Measurements from ENCODE around the gene BCO2.
"Not testable (repeated sequence)": the region's sequence is repeated elsewhere in the genome, so short reads cannot be mapped to it uniquely, and the experiment has no call there.

Gene BCO2, protein sequence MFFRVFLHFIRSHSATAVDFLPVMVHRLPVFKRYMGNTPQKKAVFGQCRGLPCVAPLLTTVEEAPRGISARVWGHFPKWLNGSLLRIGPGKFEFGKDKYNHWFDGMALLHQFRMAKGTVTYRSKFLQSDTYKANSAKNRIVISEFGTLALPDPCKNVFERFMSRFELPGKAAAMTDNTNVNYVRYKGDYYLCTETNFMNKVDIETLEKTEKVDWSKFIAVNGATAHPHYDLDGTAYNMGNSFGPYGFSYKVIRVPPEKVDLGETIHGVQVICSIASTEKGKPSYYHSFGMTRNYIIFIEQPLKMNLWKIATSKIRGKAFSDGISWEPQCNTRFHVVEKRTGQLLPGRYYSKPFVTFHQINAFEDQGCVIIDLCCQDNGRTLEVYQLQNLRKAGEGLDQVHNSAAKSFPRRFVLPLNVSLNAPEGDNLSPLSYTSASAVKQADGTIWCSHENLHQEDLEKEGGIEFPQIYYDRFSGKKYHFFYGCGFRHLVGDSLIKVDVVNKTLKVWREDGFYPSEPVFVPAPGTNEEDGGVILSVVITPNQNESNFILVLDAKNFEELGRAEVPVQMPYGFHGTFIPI

DNA sequence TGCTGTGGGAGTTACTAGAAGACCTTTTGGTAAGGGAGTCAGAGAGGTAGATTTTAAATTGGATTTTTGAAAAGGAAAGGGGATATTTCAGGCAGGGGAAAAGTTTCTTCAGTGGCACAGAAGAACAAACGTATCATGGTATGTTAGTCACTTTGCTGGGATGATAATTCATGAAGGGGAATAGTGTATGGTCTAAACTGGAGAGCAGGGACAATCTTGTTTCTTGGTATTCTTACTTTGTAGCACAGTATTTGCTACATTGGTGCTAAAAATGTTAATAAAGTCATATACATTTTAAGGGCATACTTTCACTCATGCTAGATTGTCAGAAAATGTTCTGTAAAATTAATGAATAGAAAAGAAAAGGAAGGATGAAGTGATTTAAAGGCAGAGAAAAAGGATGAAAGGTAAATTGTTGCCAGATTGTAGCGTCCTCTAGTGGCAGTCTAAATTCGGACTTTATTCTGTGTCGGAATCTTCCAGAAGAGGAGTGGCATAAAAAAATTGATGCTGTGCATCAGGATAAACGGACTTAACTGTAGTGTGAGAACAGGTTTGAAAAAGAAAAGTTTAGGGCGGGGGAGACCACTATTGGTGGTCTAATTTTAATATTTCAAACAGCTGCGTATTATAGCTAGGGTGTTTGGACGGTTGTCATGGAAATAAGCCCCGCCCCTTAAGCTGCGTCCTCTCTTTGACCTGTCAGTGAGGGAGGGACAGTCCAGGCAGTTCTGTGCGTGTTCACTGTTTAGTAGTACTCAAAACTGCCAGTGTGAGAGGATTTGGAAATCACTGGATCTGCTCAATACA, at the start of gene BCO2:
Gene BCO2, plus strand, starts transcription at position 724 of the 810 bp plus-strand sequence. CDS start 90 bp downstream, outside the sequence.
- DNase-seq = peak in 1 of 2 donors; percentile 5

DNA sequence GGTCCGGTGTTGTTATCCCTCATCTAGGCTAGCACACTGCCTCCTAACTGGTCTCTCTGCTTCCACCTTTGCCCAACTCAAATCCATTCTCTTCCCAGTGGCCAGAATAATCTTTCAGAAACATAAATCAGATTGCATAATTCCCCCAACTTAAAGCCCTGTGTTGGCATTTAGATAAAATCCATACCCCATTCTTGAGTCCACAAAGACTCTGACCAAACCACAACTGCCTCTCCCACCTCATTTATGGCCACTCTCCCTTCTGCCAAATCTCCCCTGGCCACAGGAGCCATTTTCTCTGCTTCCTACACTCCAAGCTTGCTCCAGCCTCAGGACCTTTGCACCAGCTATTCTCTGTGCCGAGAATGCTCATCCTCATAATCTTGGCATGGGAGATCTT, 48.3 kb upstream of the BCO2 start:
- no peak for DNase-seq

GRCh38 chr11:112128483-112129121, 46.7 kb upstream of the BCO2 start:
- DNase-seq = no peak

DNA sequence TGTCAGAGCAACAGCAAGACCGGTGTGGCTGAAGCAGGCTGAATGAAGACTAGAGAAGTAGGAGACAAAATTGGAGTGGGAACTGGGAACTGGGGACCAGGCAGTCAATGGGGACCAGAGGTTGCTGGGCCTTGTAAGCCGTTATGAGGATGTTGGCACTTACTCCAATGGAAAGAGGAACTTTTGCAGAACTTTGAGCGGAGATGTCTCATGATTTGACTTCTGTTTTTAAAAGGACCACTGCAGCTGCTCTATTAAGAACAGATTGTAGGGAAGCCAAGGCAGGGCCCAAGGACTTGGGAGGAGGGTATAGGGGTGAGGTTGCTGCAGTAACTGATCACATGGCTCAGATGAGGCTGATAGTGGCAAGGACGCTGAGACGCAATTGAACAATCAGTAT, 45.7 kb upstream of the BCO2 start:
- no peak for DNase-seq

- no peak for DNase-seq
These were observed 42.6 kb upstream of the BCO2 start for GRCh38 chr11:112132737-112133136.

GRCh38 chr11:112134473-112134872, 40.8 kb upstream of the BCO2 start:
- DNase-seq = no peak

GRCh38 chr11:112143597-112143996, 31.7 kb upstream of the BCO2 start:
- no peak for DNase-seq

DNA sequence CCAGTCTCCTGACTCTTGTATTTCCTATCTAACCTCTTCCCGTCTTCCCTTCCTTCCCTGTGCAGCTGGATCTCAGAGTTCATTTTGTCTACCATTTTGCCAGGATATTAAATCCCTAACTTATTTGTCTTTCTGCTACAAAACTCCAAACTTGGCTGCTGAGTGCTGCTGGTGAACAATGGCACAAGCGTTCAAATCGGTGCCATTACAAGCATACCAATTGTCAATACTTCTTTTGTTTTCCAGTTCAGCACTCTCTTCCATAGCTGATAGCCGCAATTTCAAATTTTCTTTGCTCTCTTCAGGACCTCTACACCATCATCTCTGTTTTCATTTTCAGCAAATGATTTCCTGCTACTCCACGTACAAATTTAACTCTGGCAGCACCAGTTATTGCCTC, 24.8 kb upstream of the BCO2 start:
- no peak for DNase-seq

- DNase-seq = no peak
These were observed 19.0 kb upstream of the BCO2 start for GRCh38 chr11:112156153-112156955.

DNA sequence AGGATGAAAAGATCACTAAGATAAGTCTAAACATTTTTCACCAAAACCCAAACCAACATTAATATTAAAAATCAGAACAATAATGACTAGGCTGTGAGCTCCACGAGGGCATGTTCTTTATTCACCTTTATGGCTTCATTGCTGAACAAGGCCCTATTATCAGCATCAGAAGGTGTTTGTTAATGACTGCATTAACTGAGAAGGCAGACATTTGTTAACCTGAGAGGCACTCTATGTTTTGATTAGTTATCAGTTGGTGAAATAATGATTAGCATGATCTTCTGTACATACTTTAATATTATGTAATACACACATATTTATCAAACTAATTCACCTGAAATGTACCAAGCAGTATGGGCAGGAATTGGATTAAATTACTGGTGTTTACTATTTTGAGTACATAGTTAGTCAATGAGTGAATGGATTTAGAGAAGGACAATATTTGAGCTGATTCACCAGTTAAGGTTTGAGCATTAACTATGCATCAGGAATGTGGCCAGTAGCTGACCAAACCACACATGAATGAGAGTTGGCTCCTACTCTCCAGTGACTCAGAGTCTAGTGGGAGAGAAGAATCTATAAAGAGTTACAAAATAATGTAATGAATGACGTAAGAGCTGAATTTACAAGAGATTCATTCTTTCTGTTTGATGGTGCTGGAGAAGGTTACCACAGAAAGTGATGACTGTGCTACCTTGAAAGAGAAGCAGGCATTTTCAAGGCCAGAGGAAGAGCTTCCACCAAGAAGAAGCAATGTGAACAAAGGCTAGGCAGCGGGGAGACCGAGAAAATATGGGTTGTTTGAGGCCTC, 18.2 kb upstream of the BCO2 start:
- DNase-seq = no peak

DNA sequence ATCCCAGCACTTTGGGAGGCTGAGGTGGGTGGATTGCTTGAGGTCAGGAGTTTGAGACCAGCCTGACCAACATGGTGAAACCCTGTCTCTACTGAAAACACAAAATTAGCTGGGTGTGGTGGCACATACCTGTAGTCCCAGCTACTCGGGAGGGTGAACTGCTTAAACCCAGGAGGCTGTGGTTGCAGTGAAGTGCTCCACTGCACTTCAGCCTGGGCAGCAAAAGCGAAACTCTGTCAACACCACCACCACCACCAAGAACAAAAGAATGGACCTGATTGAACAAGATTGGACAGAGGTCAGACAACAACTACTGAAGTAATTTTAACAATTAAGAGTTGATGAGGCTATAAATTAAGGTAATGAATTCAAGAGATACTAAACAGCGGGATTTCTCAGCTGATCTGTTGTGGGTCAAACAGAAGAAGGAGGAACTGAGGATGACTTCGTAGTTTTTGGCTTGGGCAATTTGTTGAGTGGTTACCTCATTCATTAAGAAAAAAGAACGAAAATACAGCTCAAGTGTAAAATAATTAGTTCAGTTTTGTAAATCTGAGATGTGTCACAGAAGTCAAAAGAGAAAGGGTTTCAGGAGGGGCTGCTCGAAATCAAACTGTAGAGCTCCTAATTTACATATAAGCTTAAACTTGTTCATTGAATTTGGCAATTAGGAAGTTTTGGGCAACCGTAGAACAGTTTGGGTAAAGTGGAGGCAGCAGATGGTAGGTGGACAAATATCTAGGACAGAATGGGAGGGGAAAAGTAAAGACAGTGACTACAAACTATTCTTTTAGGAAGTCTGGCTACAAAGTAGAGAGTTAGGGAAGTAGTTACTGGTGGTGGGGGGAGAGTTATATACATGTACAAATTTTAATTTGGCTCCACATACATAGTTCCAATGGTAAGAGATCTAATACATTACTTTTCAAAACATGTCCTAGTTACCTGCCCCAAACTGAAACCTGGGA, 15.9 kb upstream of the BCO2 start:
- no peak for DNase-seq

- DNase-seq = no peak
These were observed 15.0 kb upstream of the BCO2 start for GRCh38 chr11:112160091-112160848.

- DNase-seq = no peak
These were observed 14.3 kb upstream of the BCO2 start for GRCh38 chr11:112161012-112161411.

DNA sequence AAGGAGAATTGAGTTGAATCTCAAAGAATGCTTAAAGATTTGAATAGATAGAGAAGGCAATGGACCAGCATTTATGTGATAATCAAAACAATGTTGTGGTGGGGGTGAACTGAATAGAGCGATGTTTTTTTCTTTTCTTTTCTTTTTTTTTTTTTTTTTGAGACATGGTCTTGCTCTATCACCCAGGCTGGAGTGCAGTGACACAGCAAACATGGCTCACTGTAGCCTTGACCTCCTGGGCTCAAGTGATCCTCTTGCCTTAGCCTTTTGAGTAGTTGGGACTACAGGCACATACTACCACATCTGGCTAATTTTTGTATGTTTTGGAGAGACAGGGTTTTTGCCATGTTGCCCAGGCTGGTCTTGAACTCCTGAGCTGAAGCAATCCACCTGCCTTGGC, 13.1 kb upstream of the BCO2 start:
- not testable (repeated sequence) for DNase-seq

DNA sequence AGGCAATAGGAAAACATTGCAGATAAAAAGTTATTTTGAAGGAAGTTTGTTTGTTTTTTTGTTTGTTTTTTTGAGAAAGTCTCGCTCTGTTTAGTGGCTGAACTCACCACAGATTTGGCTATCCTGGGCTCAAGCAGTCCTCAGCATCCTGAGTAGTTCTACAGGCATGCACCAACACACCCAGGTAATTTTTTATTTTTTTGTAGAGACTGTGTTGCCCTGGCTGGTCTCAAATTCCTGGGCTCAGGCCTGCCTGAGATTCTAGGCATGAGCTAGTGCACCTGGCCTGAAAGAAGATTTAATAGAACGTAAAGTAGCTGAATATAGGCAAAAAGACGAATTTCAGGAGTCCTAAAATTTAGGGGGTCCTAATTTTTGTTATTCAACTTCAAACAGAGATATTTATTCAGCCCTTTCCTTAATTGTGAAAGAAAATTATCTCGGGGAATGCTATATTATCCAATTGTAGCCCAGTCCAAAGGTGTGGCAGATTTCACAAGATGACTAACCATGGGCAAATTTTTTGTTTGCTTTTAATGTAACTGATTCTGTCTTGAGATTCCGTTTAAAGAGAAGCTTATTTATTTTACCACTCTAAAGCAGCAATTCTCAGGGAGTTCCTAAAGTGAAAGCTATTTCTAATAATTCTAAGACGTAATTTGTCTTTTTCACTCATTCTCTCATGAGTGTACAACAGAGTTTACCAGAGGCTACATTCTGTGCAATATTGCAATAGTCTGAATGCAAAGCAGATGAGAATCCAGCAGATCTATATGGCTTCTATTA, 12.4 kb upstream of the BCO2 start:
- no peak for DNase-seq

DNA sequence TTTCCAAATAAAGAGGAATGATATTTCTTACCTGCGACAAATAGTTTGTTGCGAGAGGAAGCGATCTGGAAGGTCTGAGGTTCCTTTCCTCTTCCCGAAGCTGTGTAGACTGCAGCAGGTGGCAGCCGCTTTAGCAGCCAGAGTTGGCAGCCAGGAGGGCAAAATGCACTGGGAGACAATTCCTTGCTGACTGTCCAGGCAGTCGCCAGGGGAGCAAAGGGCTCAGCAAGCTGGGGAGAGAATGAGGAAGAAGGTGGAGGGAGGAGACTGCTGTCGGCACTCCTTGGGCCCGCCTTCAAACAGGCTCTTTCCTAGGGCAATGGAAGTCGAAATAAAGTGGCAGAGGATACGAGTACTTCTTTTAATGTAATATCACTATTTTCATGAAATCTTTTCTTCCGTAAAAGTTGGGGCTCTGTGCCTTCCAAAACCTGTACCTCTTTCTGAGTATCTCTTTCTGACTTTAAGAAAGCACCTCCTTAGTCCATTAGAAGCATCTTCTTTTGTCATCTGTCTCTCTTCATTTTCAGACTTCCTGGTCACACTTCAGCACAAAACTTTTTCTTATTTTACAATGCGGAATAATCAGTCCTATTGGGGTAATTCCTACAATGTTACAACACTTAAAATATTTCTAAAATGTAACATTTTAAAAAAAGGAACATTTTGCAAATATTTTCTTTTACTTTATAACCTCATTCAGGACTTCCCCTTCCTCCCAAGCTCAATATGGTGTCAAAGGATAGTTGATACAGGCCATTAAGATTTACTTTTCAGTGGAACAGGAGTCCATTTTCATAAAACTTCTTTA, 11.2 kb upstream of the BCO2 start, which contains the start of gene IL18:
Gene IL18, minus strand, starts transcription at position 220 of the 811 bp plus-strand sequence. CDS start 9,041 bp downstream, outside the sequence.
- DNase-seq = no peak

GRCh38 chr11:112165049-112165448, 10.3 kb upstream of the BCO2 start:
- no peak for DNase-seq

GRCh38 chr11:112166562-112166961, 8.8 kb upstream of the BCO2 start:
- DNase-seq = no peak

All from activated CD4-positive, alpha-beta T cell treated with anti-CD3 and anti-CD28 coated beads for 4 hours (primary cell).